Right lobe of liver (tissue), 6 donors: Measurements from ENCODE around the gene HERC4. TPM values are rescaled to one million over a fixed set of nuclear protein-coding genes. Genes with fewer than 3 reads are reported as not detected.
A peak's percentile ranks its signal among the peaks of the same experiment; 100 is the strongest.

Experiments used
- ATAC-seq, 4 donors: fragments of 200-7000 bp; cut with Tn5 transposase; one replicate each; pipeline ENCODE4 v1.9.1; 2020; ENCODE audit warnings: mild to moderate bottlenecking in 4 of 4, moderate library complexity in 4 of 4
- DNase-seq, 3 donors: peaks; one replicate each; pipeline ENCODE4 v3.0.0-alpha.2; 2020
- H3K27ac ChIP-seq, 3 donors: fragments of 200-600 bp; one replicate each; pipeline ENCODE4 v1.8.0; 2022
- H3K27me3 ChIP-seq, 2 donors: fragments of 200-600 bp; one replicate each; pipeline ENCODE4 v1.8.0; 2022
- H3K36me3 ChIP-seq, 4 donors: fragments of 200-600 bp; sonication (generic) in 1 of 4; one replicate each; pipeline versions ENCODE4 v1.5.1 to v1.8.0; 2017 to 2022; ENCODE audit warnings: control low read depth in 1 of 4
- H3K4me1 ChIP-seq, 4 donors: fragments of 200-600 bp; sonication (generic) in 1 of 4; one replicate each; pipeline versions ENCODE4 v1.5.1 to v1.8.0; 2017 to 2022; ENCODE audit warnings: control low read depth in 1 of 4
- H3K4me3 ChIP-seq, 3 donors: fragments of 200-600 bp; one replicate each; pipeline ENCODE4 v1.8.0; 2022
- H3K9me3 ChIP-seq, 4 donors: fragments of 200-600 bp; sonication (generic) in 1 of 4; one replicate each; pipeline versions ENCODE4 v1.5.1 to v1.8.0; 2017 to 2022; ENCODE audit warnings: control low read depth in 1 of 4
- POLR2A ChIP-seq: fragments of 450-650 bp; IDR thresholded peaks from one replicate; pipeline ENCODE4 v1.6.1; 2017; ENCODE audit warnings: antibody characterized with exemption, mild to moderate bottlenecking
- WGBS: methylation state at CpG from one replicate; pipeline ENCODE4 v1.1.6; 2018; ENCODE audit warnings: low coverage, low lambda C conversion rate; ENCODE audit not compliant: insufficient coverage; ENCODE audit errors: missing lambda C conversion rate; 5-methylcytosine and 5-hydroxymethylcytosine counted together
- intact Hi-C, 2 donors: fragments of 100-400 bp; cut with DNase I; formaldehyde crosslinking; loops; one replicate each; pipeline versions ENCODE4 v1.11.2 to v1.14.1; 2022
- total RNA-seq, 6 experiments: library from RNA; depleted of rRNA in 2 of 6; stranded (reverse); fragments of >200 nt in 2 of 6; fragmentation: NEBNext Ultra II Directional in 3 of 6; extraction: Animal tissue kit (Norgen Biotek cat#: 25700) in 3 of 6; gene quantifications; one replicate each; pipeline versions ENCODE4 v1.1.0 to v1.2.4, GENCODE V29; 2016 to 2023
- TF ChIP-seq, protein P1 (sequence below), 4 donors: fragments of 200-600 bp in 3 of 4; fragments of 450-650 bp in 1 of 4; IDR thresholded peaks; one replicate each; pipeline versions ENCODE4 v1.5.1 to v1.8.0; 2016 to 2022; ENCODE audit warnings: antibody characterized with exemption in 4 of 4, mild to moderate bottlenecking in 2 of 4
- donor health status: DM: no; HTN: yes; CAD: no.
- donor health status: DM: no; HTN: no; CAD: no.
- donor health status: DM: no; HTN: no; CAD: no.
- donor health status: DM: no; HTN: yes; CAD: no.
- donor health status: DM: no; HTN: yes; CAD: no.

Gene HERC4
- total RNA-seq, 6 experiments from 2014 or later: 17.6 to 32.2 (median 26.9) TPM

DNA sequence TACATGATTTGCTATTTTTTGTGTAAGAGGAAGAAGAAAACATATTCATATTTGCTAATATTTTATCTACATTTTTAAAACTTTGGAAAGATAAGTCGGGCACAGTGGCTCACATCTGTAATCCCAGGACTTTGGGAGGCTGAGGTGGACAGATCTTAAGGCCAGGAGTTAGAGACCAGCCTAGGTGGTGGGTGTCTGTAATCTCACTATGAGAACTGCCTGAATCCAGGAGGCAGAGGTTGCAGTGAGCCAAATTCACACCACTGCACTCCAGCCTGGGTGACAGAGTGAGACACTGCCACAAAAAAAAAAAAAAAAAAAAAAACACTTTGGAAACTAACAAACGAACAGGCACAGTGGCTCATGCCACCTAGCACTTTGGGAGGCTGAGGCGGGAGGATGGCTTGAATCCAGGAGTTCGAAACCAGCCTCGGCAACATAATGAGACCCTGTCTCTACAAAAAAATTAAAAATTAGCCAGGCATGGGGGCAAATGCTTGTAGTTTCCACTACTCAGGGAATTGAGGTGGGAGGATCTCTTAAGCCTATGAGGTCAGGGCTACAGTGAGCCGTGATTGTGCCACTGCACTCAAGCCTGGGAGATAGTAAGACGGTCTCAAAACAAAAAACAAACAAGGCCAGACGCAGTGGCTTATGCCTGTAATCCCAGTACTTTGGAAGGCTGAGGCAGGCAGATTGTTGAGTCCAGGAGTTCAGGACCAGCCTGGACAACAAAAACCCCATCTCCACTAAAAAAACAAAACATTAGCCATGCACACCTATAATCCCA is 25.6 kb downstream of the HERC4 start:
- DNase-seq (no peak), ATAC-seq (peak in 1 of 4 donors; percentile 72)
- no peaks in the 10 kb centered on the region for H3K27me3 ChIP-seq
- H3K27ac ChIP-seq: no peak overlapping the region
- intact Hi-C loops: no loop called here
- no peaks in the 10 kb centered on the region for H3K36me3 ChIP-seq
- H3K4me3 ChIP-seq: no peak overlapping the region
- H3K9me3 ChIP-seq: no peaks in the 10 kb centered on the region
- peaks cover 0 to 22% (median 0%) of the 10 kb centered on the region in 4 donors for H3K4me1 ChIP-seq
- TF ChIP-seq, protein P1, sequence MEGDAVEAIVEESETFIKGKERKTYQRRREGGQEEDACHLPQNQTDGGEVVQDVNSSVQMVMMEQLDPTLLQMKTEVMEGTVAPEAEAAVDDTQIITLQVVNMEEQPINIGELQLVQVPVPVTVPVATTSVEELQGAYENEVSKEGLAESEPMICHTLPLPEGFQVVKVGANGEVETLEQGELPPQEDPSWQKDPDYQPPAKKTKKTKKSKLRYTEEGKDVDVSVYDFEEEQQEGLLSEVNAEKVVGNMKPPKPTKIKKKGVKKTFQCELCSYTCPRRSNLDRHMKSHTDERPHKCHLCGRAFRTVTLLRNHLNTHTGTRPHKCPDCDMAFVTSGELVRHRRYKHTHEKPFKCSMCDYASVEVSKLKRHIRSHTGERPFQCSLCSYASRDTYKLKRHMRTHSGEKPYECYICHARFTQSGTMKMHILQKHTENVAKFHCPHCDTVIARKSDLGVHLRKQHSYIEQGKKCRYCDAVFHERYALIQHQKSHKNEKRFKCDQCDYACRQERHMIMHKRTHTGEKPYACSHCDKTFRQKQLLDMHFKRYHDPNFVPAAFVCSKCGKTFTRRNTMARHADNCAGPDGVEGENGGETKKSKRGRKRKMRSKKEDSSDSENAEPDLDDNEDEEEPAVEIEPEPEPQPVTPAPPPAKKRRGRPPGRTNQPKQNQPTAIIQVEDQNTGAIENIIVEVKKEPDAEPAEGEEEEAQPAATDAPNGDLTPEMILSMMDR (IDR thresholded peaks at IDR 0.05): no peak
- TF ChIP-seq POLR2A: no peak
- 49% methylated on average over 6 of the region's 8 CpGs for WGBS

DNA sequence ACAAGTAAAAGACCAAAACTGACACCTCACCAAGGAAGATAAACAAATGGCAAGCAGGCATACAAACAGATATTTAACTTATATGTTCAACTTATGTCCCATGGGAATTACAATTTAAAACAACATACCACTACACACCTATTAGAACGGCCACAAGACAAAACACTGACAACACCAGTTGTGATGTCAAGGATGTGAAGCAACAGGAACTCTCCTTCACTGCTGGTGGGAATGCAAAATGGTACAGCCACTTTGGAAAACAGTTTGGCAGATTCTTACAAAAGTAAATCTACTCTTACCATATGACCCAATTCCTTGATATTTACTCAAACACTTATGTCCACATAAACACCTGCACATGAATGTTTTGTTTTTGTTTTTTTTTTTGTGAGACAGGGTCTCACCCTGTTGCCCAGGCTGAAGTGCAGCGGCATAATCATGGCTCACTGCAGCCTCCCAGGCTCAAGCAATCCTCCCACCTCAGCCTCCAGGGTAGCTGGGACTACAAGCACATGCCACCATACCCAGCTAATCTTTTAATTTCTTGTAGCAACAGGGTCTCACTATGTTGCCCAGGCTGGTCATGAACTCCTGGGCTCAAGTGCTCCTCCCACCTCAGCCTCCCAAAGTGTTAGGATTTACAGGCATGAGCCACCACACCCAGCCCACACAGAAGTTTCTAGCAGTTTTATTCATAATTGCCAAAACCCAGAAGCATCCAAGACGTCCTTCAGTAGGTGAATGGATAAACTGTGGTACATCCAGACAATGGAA is 27.3 kb downstream of the HERC4 start:
- WGBS: 68% methylated on average over 3 of the region's 3 CpGs
- no peaks in the 10 kb centered on the region for H3K9me3 ChIP-seq
- H3K27me3 ChIP-seq: no peaks in the 10 kb centered on the region
- DNase-seq (no peak), ATAC-seq (peak in 1 of 4 donors; percentile 57)
- no peak overlapping the region for H3K4me3 ChIP-seq
- intact Hi-C loops: no loop called here
- peaks cover 0 to 11% (median 0%) of the 10 kb centered on the region in 4 donors for H3K4me1 ChIP-seq
- H3K36me3 ChIP-seq: peaks cover 0 to 7% (median 0%) of the 10 kb centered on the region in 4 donors
- H3K27ac ChIP-seq: no peak overlapping the region
- TF ChIP-seq POLR2A: no peak
- TF ChIP-seq, protein P1 (IDR thresholded peaks at IDR 0.05): no peak

DNA sequence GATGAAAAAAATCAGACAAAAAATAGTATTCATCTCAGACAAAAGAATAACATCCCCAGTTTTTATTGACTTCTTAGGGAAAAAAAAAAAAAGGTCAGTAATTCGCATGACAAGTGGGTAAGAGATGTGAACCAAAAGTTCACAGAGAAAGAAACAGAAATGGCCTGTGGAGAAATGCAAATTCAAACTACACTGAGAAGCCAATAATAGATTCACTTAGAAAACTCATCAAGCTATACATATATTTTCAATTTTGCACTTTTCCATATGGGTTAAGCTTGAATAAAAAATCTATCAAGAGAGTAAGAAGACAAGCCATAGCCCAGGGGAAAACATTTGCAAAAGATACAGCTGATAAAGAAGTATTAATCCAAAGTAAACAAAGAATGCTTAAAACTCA is 28.0 kb downstream of the HERC4 start:
- ATAC-seq: no peak
- Histone ChIP-seq H3K9me3 (no peaks in the 10 kb centered on the region), H3K4me1 (peaks cover 0 to 6% (median 0%) of the 10 kb centered on the region in 4 donors), H3K27ac (no peak overlapping the region), H3K4me3 (no peak overlapping the region), H3K27me3 (no peaks in the 10 kb centered on the region), H3K36me3 (peaks cover 0 to 7% (median 0%) of the 10 kb centered on the region in 4 donors)
- WGBS: 100% methylated on average over 1 of the region's 1 CpG
- DNase-seq: no peak
- intact Hi-C loops: no loop called here
- TF ChIP-seq POLR2A: no peak
- TF ChIP-seq, protein P1 (IDR thresholded peaks at IDR 0.05): no peak

DNA sequence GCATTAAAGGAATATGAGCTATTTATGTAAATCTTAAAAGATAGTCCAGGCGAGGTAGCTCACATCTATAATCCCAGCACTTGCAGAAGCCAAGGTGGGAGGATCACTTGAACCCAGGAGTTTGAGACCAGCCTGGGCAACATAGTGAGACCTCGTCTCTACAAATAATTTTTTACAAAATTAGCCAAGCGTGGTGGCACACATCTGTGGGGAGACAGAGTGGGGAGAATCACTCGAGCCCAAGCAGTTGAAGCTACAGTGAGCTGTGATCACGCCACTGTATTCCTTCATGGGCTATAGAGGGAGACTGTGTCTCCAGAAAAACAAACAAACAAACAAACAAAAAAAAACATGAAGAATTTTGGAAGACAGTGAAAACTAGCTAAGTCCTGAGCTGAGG is 28.4 kb downstream of the HERC4 start:
- Histone ChIP-seq H3K27me3 (no peaks in the 10 kb centered on the region), H3K4me1 (peaks cover 0 to 6% (median 0%) of the 10 kb centered on the region in 4 donors), H3K27ac (no peak overlapping the region), H3K36me3 (peaks cover 0 to 7% (median 0%) of the 10 kb centered on the region in 4 donors), H3K4me3 (no peak overlapping the region), H3K9me3 (no peaks in the 10 kb centered on the region)
- 90% methylated on average over 2 of the region's 5 CpGs for WGBS
- no peak for DNase-seq
- intact Hi-C loops: no loop called here
- TF ChIP-seq, protein P1 (IDR thresholded peaks at IDR 0.05): no peak
- TF ChIP-seq POLR2A: no peak
- ATAC-seq: no peak
